Coronary artery (tissue), 2 donors: ENCODE data around the gene FLNC.

Source experiments
- DNase-seq: peaks from one replicate; pipeline ENCODE4 v3.0.0-alpha.2; 2017; ENCODE audit warnings: low spot score
- H3K27ac ChIP-seq, 2 donors: fragments of 200-600 bp; sonication (generic); one replicate each; pipeline ENCODE4 v1.5.1; 2016 to 2019
- H3K4me3 ChIP-seq: fragments of 200-600 bp; sonication (generic); 2 replicates; pipeline ENCODE4 v1.5.1; 2016; ENCODE audit warnings: mild to moderate bottlenecking, moderate library complexity
- TF ChIP-seq, protein P1 (sequence below): fragments of 200-600 bp; sonication (generic); IDR thresholded peaks from one replicate; pipeline ENCODE4 v1.5.1; 2019; ENCODE audit warnings: antibody characterized with exemption

Gene FLNC

DNA sequence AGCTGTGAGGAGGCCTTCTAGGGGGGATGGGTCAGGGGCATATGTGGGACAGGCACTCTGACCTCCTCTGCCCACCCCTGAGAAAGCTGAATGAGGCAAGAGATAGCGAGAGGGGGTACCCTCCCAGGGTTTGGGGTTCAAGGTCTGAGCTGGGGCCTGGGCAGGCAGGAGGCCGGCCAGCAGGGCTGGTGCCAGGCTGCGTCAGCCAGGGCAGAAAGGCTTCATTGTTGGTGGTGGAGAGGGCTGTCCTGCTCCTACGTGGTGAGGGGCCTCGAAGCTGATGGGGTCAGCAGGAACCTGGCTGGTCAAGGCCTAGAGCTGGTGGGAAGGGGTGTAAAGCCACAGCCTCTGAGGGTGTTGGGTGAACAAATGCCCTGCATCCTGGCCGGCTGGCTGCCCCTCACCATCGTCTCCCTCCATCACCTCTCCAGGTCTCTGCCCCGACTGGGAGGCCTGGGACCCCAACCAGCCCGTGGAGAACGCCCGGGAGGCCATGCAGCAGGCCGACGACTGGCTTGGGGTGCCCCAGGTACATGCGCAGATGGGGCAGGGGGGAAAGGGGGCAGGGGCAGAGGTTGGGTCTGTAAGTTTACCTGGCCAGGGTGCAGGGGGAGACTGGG lies 6.6 kb downstream of the FLNC start:
- no peak for DNase-seq
- Histone ChIP-seq H3K27ac (peak overlapping the region; percentile 56 to 75), H3K4me3 (no peak overlapping the region)
- TF ChIP-seq, protein P1, sequence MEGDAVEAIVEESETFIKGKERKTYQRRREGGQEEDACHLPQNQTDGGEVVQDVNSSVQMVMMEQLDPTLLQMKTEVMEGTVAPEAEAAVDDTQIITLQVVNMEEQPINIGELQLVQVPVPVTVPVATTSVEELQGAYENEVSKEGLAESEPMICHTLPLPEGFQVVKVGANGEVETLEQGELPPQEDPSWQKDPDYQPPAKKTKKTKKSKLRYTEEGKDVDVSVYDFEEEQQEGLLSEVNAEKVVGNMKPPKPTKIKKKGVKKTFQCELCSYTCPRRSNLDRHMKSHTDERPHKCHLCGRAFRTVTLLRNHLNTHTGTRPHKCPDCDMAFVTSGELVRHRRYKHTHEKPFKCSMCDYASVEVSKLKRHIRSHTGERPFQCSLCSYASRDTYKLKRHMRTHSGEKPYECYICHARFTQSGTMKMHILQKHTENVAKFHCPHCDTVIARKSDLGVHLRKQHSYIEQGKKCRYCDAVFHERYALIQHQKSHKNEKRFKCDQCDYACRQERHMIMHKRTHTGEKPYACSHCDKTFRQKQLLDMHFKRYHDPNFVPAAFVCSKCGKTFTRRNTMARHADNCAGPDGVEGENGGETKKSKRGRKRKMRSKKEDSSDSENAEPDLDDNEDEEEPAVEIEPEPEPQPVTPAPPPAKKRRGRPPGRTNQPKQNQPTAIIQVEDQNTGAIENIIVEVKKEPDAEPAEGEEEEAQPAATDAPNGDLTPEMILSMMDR, result no peak

DNA sequence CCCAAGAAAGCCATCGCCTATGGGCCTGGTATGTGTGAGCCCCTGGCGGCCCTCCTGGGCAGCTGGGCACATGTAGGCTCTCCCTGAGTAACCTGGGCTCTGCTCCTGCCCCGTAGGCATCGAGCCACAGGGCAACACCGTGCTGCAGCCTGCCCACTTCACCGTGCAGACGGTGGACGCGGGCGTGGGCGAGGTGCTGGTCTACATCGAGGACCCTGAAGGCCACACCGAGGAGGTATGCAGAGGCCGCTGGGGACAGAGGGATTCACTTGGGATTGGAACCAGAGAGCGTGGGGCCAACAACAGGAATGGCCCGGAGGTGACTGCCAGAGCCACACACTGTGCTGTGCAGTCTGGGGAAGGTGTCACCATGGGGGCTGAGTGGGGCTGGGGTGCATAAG lies 7.3 kb downstream of the FLNC start:
- Histone ChIP-seq H3K4me3 (no peak overlapping the region), H3K27ac (peak overlapping the region in 1 of 2 donors; percentile 75)
- TF ChIP-seq, protein P1, result no peak
- no peak for DNase-seq

DNA sequence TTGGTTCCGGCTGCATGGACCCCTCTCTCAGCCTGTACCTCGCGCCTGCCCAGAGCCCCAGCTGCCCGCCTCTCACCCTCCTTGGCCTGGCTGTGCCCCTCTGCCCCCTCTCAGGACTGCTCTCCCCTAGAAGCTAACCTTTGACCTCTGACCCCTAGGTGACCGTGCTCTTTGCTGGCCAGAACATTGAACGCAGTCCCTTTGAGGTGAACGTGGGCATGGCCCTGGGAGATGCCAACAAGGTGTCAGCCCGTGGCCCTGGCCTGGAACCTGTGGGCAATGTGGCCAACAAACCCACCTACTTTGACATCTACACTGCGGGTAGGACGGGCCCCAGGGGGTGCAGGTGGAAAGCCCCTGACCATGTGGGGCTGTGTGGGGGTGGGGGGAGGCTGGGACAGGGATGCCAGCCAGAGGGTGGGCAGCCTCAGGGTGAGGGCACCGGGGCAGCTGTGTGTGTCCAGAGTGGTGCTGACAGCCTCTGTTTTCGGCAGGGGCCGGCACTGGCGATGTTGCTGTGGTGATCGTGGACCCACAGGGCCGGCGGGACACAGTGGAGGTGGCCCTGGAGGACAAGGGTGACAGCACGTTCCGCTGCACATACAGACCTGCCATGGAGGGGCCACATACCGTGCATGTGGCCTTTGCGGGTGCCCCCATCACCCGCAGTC lies 8.0 kb downstream of the FLNC start:
- H3K4me3 ChIP-seq, result no peak overlapping the region
- TF ChIP-seq, protein P1, result no peak
- DNase-seq, result no peak
- H3K27ac ChIP-seq, result peak overlapping the region in 1 of 2 donors; percentile 75

DNA sequence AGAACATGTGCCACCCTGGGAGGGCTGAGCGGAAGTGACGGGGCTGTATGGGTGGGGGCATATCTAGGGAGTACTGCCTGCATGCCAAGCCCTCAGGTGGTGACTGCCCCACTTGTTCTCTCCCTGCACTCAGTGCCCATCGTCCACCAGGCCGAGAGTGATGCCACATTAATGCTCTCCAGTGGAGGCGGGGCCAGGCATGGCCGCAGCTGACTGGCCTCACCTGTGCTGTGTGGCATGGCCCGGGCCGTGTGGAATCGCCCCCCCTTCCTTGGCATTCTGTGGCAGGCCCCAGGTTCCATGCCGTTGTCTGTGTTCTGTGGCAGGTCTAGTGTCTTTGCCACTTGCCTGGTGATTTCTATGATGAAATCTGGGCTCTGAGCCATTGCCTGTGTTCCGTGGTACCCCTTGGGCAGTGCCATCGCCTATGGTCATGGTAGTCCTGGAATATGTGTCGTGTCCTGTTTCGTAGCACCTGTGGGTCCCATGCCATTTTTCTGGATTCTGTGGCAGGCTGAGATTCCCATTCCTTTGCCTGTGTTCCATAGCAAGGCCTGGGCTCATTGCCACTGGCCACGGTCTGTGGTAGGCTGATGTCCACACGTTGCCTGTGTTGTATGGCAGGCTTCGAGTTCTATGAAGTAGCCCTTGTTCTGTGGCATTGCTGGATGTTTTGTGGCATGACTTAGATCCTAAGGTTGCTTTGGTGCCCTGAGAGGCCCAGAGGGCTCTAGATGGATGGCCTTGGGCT lies 8.9 kb downstream of the FLNC start:
- no peak overlapping the region for H3K4me3 ChIP-seq
- TF ChIP-seq, protein P1, result no peak
- no peak for DNase-seq
- peak overlapping the region in 1 of 2 donors; percentile 2 for H3K27ac ChIP-seq

DNA sequence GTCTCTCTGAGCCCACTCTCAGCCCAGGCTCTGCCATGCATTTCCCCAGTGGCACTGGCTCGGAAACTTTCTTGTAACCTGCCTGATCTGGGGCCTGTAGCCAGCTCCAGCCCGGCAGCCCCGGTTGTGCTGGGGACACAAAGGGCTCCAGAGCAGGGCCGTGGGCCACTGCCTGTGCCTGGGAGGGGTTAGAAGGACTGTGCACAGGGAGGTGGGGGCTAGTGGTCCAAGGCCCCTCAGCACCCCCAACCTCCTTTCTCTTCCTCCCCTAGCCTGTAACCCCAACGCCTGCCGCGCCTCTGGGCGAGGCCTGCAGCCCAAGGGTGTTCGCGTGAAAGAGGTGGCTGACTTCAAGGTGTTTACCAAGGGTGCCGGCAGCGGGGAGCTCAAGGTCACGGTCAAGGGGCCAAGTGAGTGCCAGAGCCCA lies 9.6 kb downstream of the FLNC start:
- Histone ChIP-seq H3K4me3 (no peak overlapping the region), H3K27ac (no peak overlapping the region)
- DNase-seq, result no peak
- TF ChIP-seq, protein P1, result no peak

DNA sequence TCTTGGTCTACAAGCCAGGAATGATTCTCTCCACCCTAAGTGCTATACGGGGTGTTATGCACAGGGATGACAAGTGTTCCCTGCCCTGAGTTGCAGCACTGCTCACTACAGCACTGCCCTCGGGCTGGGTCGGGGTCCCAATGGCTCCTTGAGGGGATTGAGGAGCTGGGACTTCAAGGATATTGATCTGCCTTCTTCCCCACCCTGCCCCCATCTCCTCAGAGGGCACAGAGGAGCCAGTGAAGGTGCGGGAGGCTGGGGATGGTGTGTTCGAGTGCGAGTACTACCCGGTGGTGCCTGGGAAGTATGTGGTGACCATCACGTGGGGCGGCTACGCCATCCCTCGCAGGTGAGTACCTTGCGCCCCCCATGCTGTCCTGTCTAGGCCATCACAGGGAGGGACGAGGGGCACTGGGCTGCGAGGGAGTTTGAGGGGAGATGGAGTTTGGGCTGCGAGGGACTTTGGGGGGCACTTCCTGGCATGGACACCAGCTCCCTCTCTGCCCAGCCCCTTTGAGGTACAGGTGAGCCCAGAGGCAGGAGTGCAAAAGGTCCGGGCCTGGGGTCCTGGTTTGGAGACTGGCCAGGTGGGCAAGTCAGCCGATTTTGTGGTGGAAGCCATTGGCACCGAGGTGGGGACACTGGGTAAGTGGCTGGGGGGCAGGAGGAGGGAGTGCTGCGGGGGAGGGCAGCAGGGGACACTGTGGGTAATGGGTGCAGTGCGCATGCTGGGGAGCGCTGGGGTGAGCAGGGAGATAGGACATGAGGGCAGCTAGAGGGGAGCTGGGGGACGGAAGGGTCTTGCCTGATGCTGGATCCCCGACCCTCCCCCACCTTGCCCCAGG lies 10.3 kb downstream of the FLNC start:
- no peak for DNase-seq
- TF ChIP-seq, protein P1, result no peak
- Histone ChIP-seq H3K27ac (peak overlapping the region in 1 of 2 donors; percentile 22), H3K4me3 (no peak overlapping the region)
